Endothelial cell of umbilical vein (primary cell): ENCODE results near the gene CNTNAP2. TPM values are rescaled to one million over a fixed set of nuclear protein-coding genes. Genes with fewer than 3 reads are reported as not detected.

ENCODE experiments used
- BruUV-seq: library from RNA; stranded (reverse); fragments of 400-500 nt; replicated peaks from 2 replicates; lab custom pipeline; 2021; lab: Mats Ljungman, UMichigan
- CTCF ChIA-PET: fragments of 300-600, 350-600 bp; sonication (Branson Sonifier 250); formaldehyde crosslinking; loops from one replicate; lab custom pipeline; 2021; ENCODE audit warnings: antibody characterized with exemption, inconsistent platforms; lab: Charles Lee
- POLR2A ChIA-PET: fragments of 300-600, 350-600 bp; sonication (Branson Sonifier 250); formaldehyde crosslinking; loops from one replicate; lab custom pipeline; 2021; ENCODE audit warnings: antibody characterized with exemption, inconsistent platforms; lab: Charles Lee
- DNase-seq: peaks from one replicate; pipeline ENCODE4 v3.0.0-alpha.2; 2011; ENCODE audit warnings: low read depth, low spot score
- FAIRE-seq: peaks from 2 replicates; lab custom pipeline; 2011; peaks lifted over from hg19 to GRCh38; lab: Jason Lieb, UNC
- H2AFZ ChIP-seq: 2 replicates; pipeline ENCODE4 v1.6.0; 2012; ENCODE audit warnings: low read depth, low read length, control low read depth, inconsistent platforms
- H3K27ac ChIP-seq: 2 replicates; pipeline ENCODE4 v1.5.1; 2011; ENCODE audit warnings: low read depth, mild to moderate bottlenecking, control low read depth, low read length, moderate library complexity; ENCODE audit not compliant: insufficient read depth
- H3K27me3 ChIP-seq, 2 experiments: 2 replicates each; pipeline versions ENCODE4 v1.6.0 to v1.6.1; 2011; ENCODE audit warnings: low read length in 2 of 2, mixed read lengths in 1 of 2; ENCODE audit not compliant: control insufficient read depth in 2 of 2, insufficient read depth in 2 of 2
- H3K36me3 ChIP-seq, 2 experiments: 2 replicates in 1 of 2; 3 replicates in 1 of 2; pipeline ENCODE4 v1.5.1; 2011; ENCODE audit warnings: low read length in 2 of 2, mild to moderate bottlenecking in 1 of 2, moderate library complexity in 1 of 2; ENCODE audit not compliant: control insufficient read depth in 2 of 2, insufficient read depth in 2 of 2; ENCODE audit errors: extremely low read depth in 1 of 2
- H3K4me1 ChIP-seq: 3 replicates; pipeline ENCODE4 v1.5.1; 2011; ENCODE audit warnings: mild to moderate bottlenecking, low read length; ENCODE audit not compliant: control insufficient read depth, insufficient read depth; ENCODE audit errors: extremely low read depth
- H3K4me2 ChIP-seq: 2 replicates; pipeline ENCODE4 v1.6.1; 2011; ENCODE audit warnings: low read length, control low read depth, mixed read lengths; ENCODE audit not compliant: insufficient read depth
- H3K4me3 ChIP-seq, 3 experiments: fragments of 200-600 bp in 1 of 3; sonication (generic), shearing (Covaris generic) in 1 of 3; replicated peaks in 1 of 3; 2 replicates each; pipeline ENCODE4 v1.5.1; 2011 to 2016; ENCODE audit warnings: control low read depth in 3 of 3, low read length in 3 of 3, mild to moderate bottlenecking in 2 of 3, inconsistent platforms in 1 of 3, low read depth in 1 of 3, moderate library complexity in 1 of 3; ENCODE audit not compliant: insufficient read depth in 1 of 3
- H3K79me2 ChIP-seq: 2 replicates; pipeline ENCODE4 v1.6.0; 2012; ENCODE audit warnings: low read length, inconsistent platforms; ENCODE audit not compliant: control insufficient read depth, insufficient read depth
- H3K9ac ChIP-seq: replicated peaks from 2 replicates; pipeline ENCODE3; 2011; ENCODE audit warnings: low read length, control low read depth; ENCODE audit not compliant: insufficient read depth; ENCODE audit errors: extremely low read depth
- H3K9me1 ChIP-seq: replicated peaks from 3 replicates; pipeline ENCODE4 v1.6.0; 2011; ENCODE audit warnings: mild to moderate bottlenecking, low read length; ENCODE audit not compliant: control insufficient read depth, insufficient read depth; ENCODE audit errors: extremely low read depth
- H3K9me3 ChIP-seq: replicated peaks from 2 replicates; pipeline ENCODE4 v1.5.1; 2012; ENCODE audit warnings: low read length, inconsistent platforms; ENCODE audit not compliant: control insufficient read depth, insufficient read depth
- H4K20me1 ChIP-seq: replicated peaks from 2 replicates; pipeline ENCODE3; 2011; ENCODE audit warnings: mild to moderate bottlenecking, low read length; ENCODE audit not compliant: control insufficient read depth, insufficient read depth; ENCODE audit errors: extremely low read depth
- EZH2 ChIP-seq: IDR thresholded peaks from 2 replicates; pipeline ENCODE4 v1.6.1; 2012; ENCODE audit warnings: borderline replicate concordance, low read depth, mild to moderate bottlenecking, moderate library complexity, low read length, inconsistent platforms; ENCODE audit not compliant: severe bottlenecking
- POLR2A ChIP-seq: IDR thresholded peaks from 2 replicates; pipeline ENCODE4 v1.6.1; 2012; ENCODE audit warnings: low read depth, mild to moderate bottlenecking, control low read depth, low read length
- dilution Hi-C: fragments of 300-500 bp; cut with MboI; formaldehyde crosslinking; loops from one replicate; pipeline ENCODE4 v1.15.0; 2019; ENCODE audit warnings: low sequenced_read_pairs; ENCODE audit not compliant: extremely low pct_ligation_motif_present
- intact Hi-C: fragments of 100-400 bp; cut with micrococcal nuclease; formaldehyde crosslinking; loops from one replicate; pipeline ENCODE4 v1.10.0; 2022
- polyA plus RNA-seq, 4 experiments: library from polyadenylated mRNA; depleted of rRNA in 3 of 4; stranded (reverse) in 3 of 4; unstranded in 1 of 4; fragments of >200 nt; gene quantifications; 2 replicates each; pipeline versions ENCODE4 v1.2.1 to v1.2.3, GENCODE V29; 2011 to 2012; ENCODE audit warnings: missing spikeins in 1 of 4
- total RNA-seq: library from RNA; stranded (reverse); gene quantifications from 2 replicates; pipeline ENCODE4 v1.2.3, GENCODE V29; 2021
- TF ChIP-seq, protein P1 (sequence below): IDR thresholded peaks from 2 replicates; pipeline ENCODE4 v1.6.1; 2011; ENCODE audit not compliant: insufficient read depth, insufficient read length
- TF ChIP-seq, protein P2 (sequence below), 2 donors: IDR thresholded peaks; 1 replicate in 1 of 2; 2 replicates in 1 of 2; pipeline ENCODE4 v1.5.1; 2011; ENCODE audit warnings: low read length in 2 of 2, mild to moderate bottlenecking in 2 of 2, moderate library complexity in 2 of 2, control low read depth in 1 of 2, inconsistent platforms in 1 of 2, low read depth in 1 of 2; ENCODE audit not compliant: insufficient read depth in 1 of 2; ENCODE audit errors: extremely low read depth in 1 of 2

CNTNAP2 gene
- total and polyA plus RNA-seq, 2 donors (not counting 3 experiments of a cell fraction or from before 2014, with no cell fraction given), result not detected

DNA sequence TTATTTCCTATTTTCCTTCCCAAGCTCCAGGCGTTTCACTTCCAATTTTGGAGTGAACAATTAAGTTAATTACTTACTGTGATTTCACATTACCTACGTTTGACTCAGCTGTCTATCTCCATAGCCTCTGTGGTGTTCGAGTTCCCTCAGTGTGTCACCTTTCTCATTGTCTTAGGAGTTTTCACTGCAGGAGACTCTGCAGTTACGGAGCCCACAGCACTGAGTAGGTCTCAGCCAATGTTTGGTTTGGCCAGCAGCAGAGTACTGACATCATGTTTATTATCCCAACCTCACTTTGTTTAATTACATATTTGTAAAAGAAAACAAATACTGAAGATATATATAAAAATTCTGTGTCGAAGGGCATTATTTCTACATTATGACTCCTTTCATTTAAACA, 1123.9 kb downstream of the CNTNAP2 start:
- no peak for TF ChIP-seq POLR2A
- TF ChIP-seq, protein P1, sequence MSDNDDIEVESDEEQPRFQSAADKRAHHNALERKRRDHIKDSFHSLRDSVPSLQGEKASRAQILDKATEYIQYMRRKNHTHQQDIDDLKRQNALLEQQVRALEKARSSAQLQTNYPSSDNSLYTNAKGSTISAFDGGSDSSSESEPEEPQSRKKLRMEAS, result no peak
- Histone ChIP-seq H3K4me3 (no peak overlapping the region), H3K27ac (no peak overlapping the region), H3K9me3 (peaks cover 3% of the 10 kb centered on the region), H3K4me1 (no peaks in the 10 kb centered on the region), H3K36me3 (no peaks in the 10 kb centered on the region), H3K27me3 (no peaks in the 10 kb centered on the region), H4K20me1 (no peaks in the 10 kb centered on the region), H3K9ac (no peak overlapping the region), H3K79me2 (no peaks in the 10 kb centered on the region), H2AFZ (no peak overlapping the region), H3K4me2 (no peak overlapping the region), H3K9me1 (no peaks in the 10 kb centered on the region)
- ChIA-PET POLR2A (no interaction called here), CTCF (no interaction called here)
- intact Hi-C loops (no loop called here), dilution Hi-C loops (no loop called here)
- FAIRE-seq (no peak), DNase-seq (no peak)
- BruUV-seq, result no TSS peak

DNA sequence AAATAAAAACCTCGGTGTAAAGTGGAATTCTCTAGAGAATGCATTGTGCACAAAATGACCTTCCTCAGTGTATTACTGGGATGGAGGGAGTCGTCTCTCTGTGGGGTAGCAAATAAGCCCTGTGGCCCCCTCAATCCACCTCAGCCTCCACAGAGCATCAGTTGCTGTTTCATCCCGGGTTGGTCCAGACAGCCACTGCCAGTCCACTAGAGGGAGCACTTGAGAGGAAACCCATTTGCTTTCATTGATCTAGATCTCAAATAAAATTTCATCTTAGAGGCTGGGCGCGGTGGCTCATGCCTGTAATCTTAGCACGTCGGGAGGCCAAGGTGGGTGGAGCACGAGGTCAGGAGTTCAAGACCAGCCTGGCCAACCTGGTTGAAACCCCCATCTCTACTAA, 1128.7 kb downstream of the CNTNAP2 start:
- ChIA-PET CTCF (no interaction called here), POLR2A (no interaction called here)
- H3K27ac ChIP-seq, result no peak overlapping the region
- H3K4me2 ChIP-seq, result no peak overlapping the region
- H3K4me1 ChIP-seq, result no peaks in the 10 kb centered on the region
- H4K20me1 ChIP-seq, result no peaks in the 10 kb centered on the region
- no peak overlapping the region for H3K9ac ChIP-seq
- H3K79me2 ChIP-seq, result no peaks in the 10 kb centered on the region
- no peaks in the 10 kb centered on the region for H3K27me3 ChIP-seq
- no peak for TF ChIP-seq EZH2
- TF ChIP-seq, protein P2, sequence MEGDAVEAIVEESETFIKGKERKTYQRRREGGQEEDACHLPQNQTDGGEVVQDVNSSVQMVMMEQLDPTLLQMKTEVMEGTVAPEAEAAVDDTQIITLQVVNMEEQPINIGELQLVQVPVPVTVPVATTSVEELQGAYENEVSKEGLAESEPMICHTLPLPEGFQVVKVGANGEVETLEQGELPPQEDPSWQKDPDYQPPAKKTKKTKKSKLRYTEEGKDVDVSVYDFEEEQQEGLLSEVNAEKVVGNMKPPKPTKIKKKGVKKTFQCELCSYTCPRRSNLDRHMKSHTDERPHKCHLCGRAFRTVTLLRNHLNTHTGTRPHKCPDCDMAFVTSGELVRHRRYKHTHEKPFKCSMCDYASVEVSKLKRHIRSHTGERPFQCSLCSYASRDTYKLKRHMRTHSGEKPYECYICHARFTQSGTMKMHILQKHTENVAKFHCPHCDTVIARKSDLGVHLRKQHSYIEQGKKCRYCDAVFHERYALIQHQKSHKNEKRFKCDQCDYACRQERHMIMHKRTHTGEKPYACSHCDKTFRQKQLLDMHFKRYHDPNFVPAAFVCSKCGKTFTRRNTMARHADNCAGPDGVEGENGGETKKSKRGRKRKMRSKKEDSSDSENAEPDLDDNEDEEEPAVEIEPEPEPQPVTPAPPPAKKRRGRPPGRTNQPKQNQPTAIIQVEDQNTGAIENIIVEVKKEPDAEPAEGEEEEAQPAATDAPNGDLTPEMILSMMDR (IDR thresholded peaks at IDR 0.05; ENCODE audit: extremely low read depth in 1 of 2, insufficient read depth in 1 of 2, low read depth in 1 of 2, low read length in 2 of 2), result peak; percentile 7 to 18
- no peaks in the 10 kb centered on the region for H3K9me3 ChIP-seq
- intact Hi-C loops, result no loop called here
- BruUV-seq, result no TSS peak
- no peaks in the 10 kb centered on the region for H3K36me3 ChIP-seq
- no peak overlapping the region for H2AFZ ChIP-seq
- FAIRE-seq (no peak), DNase-seq (no peak)
- no peaks in the 10 kb centered on the region for H3K9me1 ChIP-seq
- no peak overlapping the region for H3K4me3 ChIP-seq
- dilution Hi-C loops, result no loop called here
